ENCODE results near the gene CEP170.

Gene CEP170

DNA sequence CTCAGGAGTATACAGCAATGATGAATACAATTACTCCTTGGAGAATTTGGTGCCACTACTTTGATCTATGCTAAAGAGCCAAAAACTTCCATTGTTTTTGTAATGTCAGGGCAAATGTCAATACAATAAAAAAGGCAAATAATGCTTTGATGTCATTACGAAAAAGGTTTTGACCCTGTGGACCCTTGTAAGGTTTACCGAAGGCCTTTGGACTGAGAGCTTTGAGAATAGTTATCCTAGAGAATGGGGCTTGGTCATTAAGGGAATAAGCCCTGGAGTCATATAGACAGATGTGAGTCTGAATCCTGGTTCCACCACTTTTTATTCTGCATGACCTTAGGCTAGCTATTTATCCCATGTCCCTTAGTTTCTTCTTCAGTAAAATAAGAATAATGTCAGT, 27.5 kb downstream of the CEP170 start:
- ChIA-PET POLR2A (no interaction called here), CTCF (interaction anchor here (1.4 kb wide), 1 partner anchor 28 kb away, joined by 3 read pairs; the partner anchor contains the start of gene SDCCAG8)
- H3K36me3 ChIP-seq (ENCODE audit: control insufficient read depth in 2 of 2, insufficient read depth in 1 of 2, low read length in 2 of 2): peaks cover 0 to 8% of the 10 kb centered on the region in 2 experiments; a peak in 1 of 3 replicates
- TF ChIP-seq TRIM28 (IDR thresholded peaks at IDR 0.05; ENCODE audit: borderline replicate concordance, low read length): no peak
- TF ChIP-seq FEZF1 (tag by site-specific recombination; IDR thresholded peaks at IDR 0.05): no peak
- no peak for TF ChIP-seq ZNF701 (tag by site-specific recombination; IDR thresholded peaks at IDR 0.05)
- no peak for TF ChIP-seq ZNF785 (tag by site-specific recombination; IDR thresholded peaks at IDR 0.05)
- TF ChIP-seq ZNF394 (tag by site-specific recombination; IDR thresholded peaks at IDR 0.05; ENCODE audit: borderline replicate concordance): no peak
- no peak for TF ChIP-seq ZNF140 (tag by site-specific recombination; IDR thresholded peaks at IDR 0.05)
- TF ChIP-seq, protein P1, sequence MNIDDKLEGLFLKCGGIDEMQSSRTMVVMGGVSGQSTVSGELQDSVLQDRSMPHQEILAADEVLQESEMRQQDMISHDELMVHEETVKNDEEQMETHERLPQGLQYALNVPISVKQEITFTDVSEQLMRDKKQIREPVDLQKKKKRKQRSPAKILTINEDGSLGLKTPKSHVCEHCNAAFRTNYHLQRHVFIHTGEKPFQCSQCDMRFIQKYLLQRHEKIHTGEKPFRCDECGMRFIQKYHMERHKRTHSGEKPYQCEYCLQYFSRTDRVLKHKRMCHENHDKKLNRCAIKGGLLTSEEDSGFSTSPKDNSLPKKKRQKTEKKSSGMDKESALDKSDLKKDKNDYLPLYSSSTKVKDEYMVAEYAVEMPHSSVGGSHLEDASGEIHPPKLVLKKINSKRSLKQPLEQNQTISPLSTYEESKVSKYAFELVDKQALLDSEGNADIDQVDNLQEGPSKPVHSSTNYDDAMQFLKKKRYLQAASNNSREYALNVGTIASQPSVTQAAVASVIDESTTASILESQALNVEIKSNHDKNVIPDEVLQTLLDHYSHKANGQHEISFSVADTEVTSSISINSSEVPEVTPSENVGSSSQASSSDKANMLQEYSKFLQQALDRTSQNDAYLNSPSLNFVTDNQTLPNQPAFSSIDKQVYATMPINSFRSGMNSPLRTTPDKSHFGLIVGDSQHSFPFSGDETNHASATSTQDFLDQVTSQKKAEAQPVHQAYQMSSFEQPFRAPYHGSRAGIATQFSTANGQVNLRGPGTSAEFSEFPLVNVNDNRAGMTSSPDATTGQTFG (tag by site-specific recombination; IDR thresholded peaks at IDR 0.05; ENCODE audit: borderline replicate concordance): no peak
- TF ChIP-seq ZNF621 (tag by site-specific recombination; IDR thresholded peaks at IDR 0.05): no peak
- no peak for TF ChIP-seq ZNF404 (tag by site-specific recombination; IDR thresholded peaks at IDR 0.05)
- TF ChIP-seq, protein P2, sequence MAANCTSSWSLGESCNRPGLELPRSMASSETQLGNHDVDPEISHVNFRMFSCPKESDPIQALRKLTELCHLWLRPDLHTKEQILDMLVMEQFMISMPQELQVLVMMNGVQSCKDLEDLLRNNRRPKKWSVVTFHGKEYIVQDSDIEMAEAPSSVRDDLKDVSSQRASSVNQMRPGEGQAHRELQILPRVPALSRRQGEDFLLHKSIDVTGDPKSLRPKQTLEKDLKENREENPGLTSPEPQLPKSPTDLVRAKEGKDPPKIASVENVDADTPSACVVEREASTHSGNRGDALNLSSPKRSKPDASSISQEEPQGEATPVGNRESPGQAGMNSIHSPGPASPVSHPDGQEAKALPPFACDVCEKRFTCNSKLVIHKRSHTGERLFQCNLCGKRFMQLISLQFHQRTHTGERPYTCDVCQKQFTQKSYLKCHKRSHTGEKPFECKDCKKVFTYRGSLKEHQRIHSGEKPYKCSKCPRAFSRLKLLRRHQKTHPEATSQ (tag by site-specific recombination; IDR thresholded peaks at IDR 0.05): no peak
- TF ChIP-seq, protein P3, sequence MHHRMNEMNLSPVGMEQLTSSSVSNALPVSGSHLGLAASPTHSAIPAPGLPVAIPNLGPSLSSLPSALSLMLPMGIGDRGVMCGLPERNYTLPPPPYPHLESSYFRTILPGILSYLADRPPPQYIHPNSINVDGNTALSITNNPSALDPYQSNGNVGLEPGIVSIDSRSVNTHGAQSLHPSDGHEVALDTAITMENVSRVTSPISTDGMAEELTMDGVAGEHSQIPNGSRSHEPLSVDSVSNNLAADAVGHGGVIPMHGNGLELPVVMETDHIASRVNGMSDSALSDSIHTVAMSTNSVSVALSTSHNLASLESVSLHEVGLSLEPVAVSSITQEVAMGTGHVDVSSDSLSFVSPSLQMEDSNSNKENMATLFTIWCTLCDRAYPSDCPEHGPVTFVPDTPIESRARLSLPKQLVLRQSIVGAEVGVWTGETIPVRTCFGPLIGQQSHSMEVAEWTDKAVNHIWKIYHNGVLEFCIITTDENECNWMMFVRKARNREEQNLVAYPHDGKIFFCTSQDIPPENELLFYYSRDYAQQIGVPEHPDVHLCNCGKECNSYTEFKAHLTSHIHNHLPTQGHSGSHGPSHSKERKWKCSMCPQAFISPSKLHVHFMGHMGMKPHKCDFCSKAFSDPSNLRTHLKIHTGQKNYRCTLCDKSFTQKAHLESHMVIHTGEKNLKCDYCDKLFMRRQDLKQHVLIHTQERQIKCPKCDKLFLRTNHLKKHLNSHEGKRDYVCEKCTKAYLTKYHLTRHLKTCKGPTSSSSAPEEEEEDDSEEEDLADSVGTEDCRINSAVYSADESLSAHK (tag by site-specific recombination; IDR thresholded peaks at IDR 0.05): no peak
- no peak for TF ChIP-seq ZNF843 (tag by site-specific recombination; IDR thresholded peaks at IDR 0.05)
- TF ChIP-seq ZNF292 (tag by site-specific recombination; IDR thresholded peaks at IDR 0.05; ENCODE audit: borderline replicate concordance, low read depth): no peak
- TF ChIP-seq, protein P4, sequence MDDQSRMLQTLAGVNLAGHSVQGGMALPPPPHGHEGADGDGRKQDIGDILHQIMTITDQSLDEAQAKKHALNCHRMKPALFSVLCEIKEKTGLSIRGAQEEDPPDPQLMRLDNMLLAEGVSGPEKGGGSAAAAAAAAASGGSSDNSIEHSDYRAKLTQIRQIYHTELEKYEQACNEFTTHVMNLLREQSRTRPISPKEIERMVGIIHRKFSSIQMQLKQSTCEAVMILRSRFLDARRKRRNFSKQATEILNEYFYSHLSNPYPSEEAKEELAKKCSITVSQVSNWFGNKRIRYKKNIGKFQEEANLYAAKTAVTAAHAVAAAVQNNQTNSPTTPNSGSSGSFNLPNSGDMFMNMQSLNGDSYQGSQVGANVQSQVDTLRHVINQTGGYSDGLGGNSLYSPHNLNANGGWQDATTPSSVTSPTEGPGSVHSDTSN (CRISPR knock-in tag; IDR thresholded peaks at IDR 0.05): no peak
- TF ChIP-seq ZEB2 (tag by site-specific recombination; IDR thresholded peaks at IDR 0.05): no peak
- TF ChIP-seq ZNF132 (tag by site-specific recombination; IDR thresholded peaks at IDR 0.05; ENCODE audit: borderline replicate concordance): no peak
- no peak for TF ChIP-seq KLF16 (tag by site-specific recombination; IDR thresholded peaks at IDR 0.05)
- TF ChIP-seq PRDM1 (tag by site-specific recombination; IDR thresholded peaks at IDR 0.05): no peak
- H3K9me3 ChIP-seq (ENCODE audit: control insufficient read depth, insufficient read depth, low read depth, low read length): no peaks in the 10 kb centered on the region
- no peaks in the 10 kb centered on the region for H3K4me1 ChIP-seq (ENCODE audit: control insufficient read depth, insufficient read depth, low read length)
- H3K4me3 ChIP-seq (ENCODE audit: low read depth, low read length): no peak overlapping the region
- no peak overlapping the region for H3K27ac ChIP-seq (ENCODE audit: extremely low read depth, low read depth, low read length)

DNA sequence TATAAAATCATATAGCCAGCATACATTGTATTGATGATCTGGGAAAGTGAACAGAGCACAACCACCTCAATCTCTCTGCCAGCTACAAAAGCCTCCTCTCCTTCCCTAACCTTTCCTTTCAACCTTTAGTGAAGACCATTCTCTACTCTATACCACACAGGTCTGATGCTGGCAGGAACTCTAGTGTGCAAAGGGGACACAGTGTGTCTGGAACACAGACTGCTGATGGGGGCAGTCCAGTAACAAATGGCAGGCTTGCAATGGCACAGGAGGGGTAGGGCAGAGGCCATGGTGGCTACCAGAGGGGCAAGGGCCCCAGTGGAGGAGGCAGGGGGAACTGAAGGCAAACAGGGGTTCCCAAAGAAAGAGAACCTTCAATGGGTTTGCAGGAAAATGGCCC, 37.0 kb downstream of the CEP170 start:
- no peak for TF ChIP-seq ZNF830 (tag by site-specific recombination; IDR thresholded peaks at IDR 0.05; ENCODE audit: low read depth)
- peaks cover 29 to 31% of the 10 kb centered on the region in 2 experiments for H3K36me3 ChIP-seq (ENCODE audit: control insufficient read depth in 2 of 2, insufficient read depth in 1 of 2, low read length in 2 of 2)
- ChIA-PET POLR2A (no interaction called here), CTCF (no interaction called here)
- H3K27ac ChIP-seq (ENCODE audit: extremely low read depth, low read depth, low read length): no peak overlapping the region
- H3K4me1 ChIP-seq (ENCODE audit: control insufficient read depth, insufficient read depth, low read length): peaks cover 7% of the 10 kb centered on the region
- H3K9me3 ChIP-seq (ENCODE audit: control insufficient read depth, insufficient read depth, low read depth, low read length): no peaks in the 10 kb centered on the region
- no peak overlapping the region for H3K4me3 ChIP-seq (ENCODE audit: low read depth, low read length)
